Activated gamma-delta T cell (primary cell): ENCODE results near the gene OMD.
"Not testable (repeated sequence)": the region's sequence is repeated elsewhere in the genome, so short reads cannot be mapped to it uniquely, and the experiment has no call there.

ENCODE experiments used
- DNase-seq: peaks from one replicate; lab custom pipeline; 2025; lab: John Stamatoyannopoulos, UW

Gene OMD

DNA sequence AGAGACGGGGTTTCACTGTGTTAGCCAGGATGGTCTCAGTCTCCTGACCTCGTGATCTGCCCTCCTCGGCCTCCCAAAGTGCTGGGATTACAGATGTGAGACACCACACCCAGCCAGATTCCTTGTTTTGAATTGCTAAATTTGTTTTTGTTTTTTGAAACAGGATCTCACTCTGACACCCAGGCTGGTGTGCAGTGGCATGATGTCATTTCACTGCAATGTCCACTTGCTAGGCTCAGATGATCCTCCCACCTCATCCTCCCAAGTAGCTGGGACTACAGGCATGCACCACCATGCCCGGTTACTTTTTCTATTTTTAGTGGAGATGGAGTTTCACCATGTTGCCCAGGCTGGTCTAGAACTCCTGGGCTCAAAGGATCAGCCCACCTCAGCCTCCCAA lies 13.1 kb downstream of the OMD start:
- not testable (repeated sequence) for DNase-seq

DNA sequence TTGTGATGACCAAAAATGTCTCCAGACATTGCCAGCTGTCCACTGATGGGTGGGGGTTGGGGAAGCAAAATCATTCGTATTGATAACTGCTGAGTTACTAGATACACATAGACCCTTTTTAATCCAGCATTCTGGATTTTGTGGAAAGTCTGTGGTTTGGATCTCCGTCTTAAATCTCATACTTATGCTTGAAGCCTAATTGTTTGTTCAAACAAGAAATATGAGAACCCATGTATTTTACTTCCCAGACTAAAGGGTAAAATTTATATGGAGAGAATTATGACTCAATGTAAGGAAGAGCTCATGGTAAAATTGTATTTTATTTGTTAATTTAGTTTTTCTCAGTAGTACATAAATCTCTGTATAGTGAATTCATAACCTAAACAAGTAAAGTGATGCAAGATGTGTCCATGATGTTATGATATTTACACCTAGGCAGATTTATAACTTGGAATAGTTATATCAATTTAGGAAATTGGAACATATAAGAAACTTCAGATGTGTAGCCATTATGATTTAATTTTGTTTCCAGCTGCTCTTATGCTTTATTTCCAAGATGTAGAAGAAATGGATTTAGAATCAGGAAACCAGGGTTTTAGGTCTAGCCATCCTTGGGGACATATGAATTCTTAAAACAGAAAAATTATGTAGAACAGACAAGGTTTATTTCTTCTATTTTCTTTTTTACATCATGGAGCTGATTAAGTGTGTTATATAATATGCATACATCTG lies 15.4 kb downstream of the OMD start:
- no peak for DNase-seq

DNA sequence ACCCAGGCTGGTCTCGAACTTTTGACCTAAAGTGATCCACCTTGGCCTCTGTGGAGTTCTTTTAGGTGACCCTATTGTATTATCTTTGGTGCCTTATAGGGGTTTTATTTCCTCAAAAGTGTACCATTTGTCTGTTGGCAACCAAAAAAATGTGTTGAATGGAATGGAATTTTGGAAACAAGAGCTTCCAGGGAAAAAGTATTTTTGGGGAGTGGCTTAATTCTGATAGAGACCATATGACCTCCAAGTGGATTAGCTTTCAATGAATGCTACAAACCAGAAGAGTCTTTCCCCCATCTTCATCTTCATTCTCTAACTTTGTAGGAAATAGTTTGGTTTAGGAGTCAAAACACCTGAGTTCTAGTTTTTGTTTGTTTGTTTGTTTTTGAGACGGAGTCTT lies 16.5 kb downstream of the OMD start:
- DNase-seq = no peak

DNA sequence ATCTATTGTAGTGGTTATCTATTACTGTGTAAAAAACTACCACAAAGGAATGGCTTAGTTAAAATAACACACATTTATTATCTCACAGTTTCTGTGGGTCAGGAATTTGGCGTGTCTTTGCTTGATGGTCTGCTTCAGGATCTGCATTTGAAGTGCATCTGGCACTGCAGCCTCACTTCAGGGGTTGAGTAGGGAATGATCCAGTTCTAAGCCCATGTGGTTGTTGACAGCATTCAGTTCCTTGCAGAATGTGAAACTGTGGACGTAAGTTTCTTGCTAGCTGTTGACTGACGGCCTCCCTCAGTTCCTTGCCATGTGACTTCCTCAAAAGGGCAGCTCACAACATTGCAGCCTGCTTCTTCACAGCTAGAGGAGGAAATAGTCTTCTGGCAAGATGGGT lies 17.8 kb downstream of the OMD start:
- no peak for DNase-seq

DNA sequence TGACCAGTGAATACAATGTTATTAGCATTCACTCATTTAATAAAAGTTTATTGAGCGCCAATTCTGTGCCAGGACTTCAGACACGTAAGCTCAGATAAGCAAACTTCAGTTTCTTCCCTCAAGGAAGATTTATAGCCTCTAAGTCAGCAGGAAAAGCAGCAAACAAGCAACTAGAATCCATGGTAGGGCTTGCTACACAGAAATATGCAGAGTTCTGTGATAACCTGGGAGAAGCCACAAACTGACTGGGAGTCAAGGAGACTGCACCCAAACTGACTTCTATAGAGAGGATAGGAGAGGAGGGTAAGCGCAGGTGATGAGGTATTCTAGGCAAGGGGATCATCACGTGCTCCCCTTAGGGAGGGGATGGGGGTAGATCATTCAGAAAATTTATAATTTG lies 18.5 kb downstream of the OMD start:
- DNase-seq = no peak

DNA sequence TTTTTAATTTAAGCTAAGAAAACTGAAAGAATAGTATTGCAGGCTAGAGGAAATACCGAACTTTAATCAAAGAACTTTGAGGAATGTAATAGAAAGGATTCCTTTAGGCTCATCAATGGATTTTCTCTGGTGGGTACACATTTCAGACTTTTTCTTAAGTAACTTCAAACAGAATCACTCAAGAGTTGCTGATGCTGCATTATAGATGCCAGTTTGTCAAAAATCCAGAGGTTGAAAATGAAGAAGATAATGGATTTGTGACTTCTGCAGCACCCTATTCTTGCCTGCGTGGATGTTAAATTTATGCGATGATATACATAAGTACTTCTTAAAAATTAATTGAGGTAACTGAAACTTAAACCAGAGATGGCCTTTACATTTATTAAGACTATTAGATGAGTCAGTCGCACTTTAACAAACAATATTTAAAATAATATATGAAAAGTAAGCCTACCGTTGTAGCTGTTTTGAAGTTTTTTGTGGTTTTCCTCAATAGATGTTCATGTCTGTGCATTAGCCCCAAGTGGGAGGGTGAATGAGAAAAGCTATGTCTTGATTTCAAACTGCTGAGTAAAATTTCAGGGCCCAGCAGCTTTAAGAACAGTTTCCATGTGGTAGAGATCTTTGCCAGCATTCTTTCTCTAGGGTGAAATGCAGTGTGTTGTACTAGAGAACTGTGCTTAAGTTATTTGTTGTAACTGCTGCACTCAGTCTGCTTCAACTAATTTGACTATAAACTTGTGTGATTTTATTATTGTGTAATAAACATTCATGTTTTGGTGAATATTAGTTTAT lies 20.0 kb downstream of the OMD start, which contains the start of gene OGN:
Gene OGN (minus strand): TSS at position 537 of the 795 bp plus-strand sequence. CDS start 1,171 bp downstream, outside the sequence.
- DNase-seq = no peak

DNA sequence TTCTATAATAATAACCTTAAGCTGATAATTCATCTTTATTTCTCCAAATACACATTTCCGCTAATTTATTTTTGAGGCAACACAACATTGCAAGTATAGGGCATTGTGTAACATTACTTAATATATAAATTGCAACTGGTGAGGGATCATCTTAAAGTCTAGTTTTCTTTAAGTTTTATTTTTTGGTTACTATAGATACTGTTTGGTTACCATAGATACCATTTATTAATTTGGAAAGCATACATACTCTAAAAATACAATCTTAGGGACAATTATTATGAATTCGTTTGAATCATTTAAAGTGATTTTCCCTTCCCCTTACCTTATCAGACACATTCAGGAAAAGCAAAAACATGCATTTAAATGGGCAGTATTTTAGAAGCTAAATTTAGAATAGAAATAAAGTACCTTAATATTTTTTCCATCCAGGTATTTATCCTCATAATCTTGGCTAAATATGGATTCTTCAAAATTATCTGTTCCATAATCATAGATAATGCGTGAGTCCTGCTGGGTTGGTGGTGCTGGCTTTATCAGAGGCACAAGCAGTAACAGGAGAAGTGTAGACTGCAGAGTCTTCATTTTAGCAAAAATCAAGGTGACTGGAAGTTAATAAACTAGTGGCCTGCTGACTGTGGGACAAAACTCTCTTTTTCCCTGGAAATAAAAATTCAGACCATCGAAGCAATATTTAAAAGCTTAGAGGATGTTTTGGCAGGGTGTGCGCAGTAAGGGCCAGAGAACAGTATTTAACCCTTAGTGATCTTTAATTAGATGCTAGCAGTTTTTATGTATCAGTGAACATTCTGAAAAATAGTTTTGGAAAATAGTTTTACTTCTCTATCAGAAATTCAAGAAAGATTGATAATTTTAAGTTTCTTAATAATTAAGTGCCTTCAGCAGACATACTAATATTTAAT lies 21.2 kb downstream of the OMD start:
- no peak for DNase-seq

DNA sequence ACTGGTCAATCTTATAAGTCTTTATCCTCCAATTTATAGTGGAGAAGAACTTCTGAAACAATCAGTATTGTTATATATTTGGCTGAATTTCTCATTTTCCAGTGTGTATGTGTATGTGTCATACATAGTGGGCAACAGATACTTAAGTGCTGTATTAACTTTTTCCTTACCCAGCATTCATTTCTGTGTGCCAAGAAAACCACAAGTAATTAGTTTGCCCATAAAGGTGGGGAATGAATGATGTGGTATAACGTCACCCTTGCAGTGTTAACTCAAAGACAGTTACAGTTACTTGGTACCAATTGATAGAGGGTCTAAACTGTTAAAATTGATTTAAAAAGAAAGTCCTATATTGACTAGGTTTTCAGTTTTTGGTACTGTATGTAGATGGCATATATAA lies 21.9 kb downstream of the OMD start:
- no peak for DNase-seq

DNA sequence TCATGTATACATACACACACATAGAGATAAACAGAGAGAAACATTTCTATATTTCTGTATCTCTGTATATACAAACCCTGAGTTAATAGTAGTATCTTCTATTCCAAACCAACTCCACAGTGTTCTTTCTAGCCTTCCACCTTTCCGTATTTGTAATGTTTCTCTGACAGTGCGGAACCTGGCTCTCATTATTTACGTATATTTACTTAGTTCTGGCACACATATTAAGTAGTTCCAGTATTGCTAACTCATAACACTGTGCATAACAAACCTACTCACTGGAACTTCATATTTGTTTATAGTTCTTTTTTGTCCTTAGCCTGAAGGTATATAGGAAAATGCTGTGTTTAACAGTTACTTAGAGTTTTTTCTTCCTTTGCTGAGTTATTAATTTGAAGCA lies 26.4 kb downstream of the OMD start:
- DNase-seq = no peak

DNA sequence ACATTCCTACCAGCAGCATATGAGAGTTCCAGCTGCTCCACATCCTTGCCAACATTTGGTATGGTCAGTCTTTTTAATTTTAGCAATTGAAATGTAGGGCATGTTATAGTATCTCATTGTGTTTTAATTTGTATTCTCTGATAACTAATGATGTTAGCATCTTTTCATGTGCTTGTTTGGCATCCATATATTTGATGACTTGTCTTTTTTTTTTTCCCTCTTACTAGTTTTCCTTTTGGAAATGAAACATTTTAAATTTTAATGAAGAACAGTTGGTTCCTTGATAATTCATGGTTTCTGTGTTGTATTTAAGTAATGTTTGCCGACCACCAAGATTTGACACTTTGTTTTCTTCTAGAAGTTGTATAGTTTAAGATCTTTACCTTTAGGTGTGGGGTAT lies 28.7 kb downstream of the OMD start:
- DNase-seq = no peak

DNA sequence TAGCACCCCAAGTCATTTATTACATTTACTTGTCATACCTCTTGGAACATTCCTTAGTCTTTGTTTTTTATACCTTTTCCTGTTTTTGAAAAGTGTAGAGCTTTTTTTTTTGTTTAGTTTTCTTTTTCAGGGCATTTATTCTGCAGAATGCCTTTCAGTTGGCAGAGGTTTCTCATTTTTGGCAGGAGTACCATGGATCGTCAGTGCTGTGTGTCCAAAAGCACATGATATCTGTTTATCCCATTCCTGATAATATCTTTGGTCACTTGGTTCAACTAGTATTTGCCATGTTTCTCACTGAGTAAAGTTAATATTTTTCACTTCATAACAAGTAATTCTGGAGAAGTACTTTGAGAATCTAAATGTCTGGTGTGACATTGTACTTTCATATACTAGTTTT lies 30.6 kb downstream of the OMD start:
- DNase-seq = no peak

DNA sequence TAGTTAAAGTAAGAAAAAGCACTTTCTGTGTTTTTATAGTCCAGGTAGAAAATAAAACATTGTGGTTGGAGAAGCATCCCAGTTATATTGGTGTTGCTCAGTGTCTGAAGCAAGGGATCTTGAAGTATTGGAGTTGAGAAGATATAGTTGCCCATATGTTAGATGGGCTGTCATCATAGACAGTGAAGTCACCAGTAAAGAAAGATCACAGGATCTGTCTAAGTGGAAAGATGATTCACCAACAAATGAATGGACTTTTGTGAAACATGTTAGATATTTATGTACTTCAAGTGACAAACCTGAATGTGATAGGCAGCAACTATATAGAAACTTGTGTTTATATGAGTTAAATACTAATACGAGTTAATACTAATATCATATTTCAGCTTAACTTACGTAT lies 31.6 kb downstream of the OMD start:
- no peak for DNase-seq

DNA sequence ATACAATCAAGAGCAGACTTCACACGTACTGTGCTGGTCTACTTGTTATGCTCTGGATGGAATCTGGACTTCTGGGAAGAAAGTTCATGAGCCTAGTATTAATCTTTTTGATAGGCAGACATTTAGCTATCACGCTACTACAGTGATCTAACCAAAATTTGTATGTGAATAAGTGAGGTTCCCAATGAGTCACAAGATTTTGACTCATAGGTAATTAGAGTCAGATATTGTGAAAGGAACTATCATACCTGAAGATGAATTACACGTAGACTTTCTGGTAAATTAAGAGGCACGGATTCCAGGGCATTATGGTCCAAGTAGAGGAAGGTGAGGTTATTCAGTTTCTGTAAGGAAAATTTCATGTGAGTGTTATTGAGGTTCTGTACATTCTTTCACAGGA lies 38.3 kb downstream of the OMD start:
- DNase-seq = no peak

DNA sequence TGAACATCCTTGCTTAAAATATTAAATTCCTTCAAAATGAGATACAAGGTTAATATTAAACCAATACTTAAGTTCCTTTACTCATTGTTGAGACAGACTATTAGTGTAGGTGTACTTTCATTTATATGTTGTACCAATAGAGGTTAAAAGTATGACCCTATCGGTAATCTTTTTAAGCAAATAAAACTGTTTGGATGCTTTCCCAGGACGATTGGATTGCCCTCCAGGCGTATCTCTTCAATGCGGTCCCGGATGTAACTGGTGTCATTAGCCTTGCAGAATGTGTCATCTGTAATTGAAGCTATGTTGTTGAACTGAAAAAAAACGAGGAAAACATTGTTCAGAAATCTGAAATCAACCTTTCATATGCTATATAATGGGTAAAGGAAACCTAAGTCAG lies 38.8 kb downstream of the OMD start:
- DNase-seq = no peak

DNA sequence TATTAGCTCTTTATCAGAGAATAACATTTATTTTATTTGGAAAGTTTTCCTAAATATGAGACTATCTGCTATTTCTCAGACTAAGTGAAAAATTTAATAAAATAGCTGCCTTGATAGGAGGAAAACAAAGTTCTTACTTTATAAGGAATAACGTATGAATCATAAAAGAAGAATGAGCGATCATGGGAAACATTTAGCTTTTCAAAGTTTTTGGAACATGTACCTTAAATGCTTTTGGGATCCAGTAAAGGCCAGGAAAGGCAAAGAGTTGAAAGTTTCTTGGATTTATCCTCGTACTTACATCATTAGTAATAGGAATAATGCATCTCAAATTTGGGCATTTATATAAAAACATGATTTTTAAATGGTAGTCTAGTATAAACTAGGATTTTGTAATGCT lies 39.3 kb downstream of the OMD start:
- DNase-seq = no peak

DNA sequence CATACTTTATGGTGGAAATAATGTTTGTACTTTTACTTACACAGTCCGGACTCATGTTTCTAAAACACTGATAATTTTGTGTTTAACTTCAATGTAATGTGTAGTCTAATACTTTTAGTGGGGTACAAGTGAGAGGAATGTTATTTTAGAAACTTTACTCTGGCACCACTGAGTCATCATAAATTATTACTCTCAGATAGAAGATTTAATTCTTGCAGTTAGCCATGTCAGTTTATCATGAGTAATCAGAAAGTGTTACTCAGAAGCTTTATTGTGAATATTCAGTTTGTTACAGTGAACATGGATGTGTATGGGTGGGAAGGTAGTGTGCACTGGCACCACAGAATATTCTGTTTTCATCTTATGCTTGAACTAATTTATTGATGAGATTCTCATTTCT lies 39.9 kb downstream of the OMD start:
- DNase-seq = no peak

DNA sequence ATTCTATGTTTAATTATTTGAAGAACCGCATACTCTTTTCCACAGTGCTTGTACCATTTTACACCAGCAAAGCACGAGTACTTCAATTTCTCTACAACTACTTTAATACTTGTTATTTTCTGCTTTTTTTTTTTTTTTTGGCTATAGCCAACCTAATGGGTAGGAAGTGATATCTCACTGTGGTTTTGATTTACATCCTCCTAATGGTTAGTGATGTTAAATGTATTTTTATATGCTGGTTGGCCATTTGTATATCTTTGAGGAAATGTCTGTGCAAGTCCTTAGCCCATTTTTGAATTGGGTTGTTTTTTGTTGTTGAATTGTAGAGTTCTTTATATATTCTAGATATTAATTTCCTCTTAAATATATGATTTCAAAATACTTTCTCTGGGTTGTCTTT lies 42.5 kb downstream of the OMD start:
- DNase-seq = no peak

DNA sequence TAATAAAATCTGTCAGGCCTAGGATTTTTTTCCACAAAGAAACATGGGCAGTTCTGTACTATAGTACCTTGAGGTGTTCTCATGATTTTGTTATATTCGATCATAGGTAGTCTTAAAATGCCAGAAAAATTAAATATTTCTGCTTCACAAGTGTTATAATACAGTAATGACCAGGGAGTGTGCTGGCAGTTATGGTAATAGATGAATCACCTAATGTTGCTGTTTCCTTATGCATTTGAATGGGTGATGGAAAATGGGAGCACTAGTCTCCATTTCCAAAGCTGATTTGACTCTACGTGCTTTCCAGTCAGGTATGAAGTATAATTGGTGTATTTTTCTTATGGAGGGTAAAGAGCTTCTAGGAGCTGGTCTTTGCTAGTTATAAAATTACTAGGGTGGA lies 43.7 kb downstream of the OMD start:
- no peak for DNase-seq

DNA sequence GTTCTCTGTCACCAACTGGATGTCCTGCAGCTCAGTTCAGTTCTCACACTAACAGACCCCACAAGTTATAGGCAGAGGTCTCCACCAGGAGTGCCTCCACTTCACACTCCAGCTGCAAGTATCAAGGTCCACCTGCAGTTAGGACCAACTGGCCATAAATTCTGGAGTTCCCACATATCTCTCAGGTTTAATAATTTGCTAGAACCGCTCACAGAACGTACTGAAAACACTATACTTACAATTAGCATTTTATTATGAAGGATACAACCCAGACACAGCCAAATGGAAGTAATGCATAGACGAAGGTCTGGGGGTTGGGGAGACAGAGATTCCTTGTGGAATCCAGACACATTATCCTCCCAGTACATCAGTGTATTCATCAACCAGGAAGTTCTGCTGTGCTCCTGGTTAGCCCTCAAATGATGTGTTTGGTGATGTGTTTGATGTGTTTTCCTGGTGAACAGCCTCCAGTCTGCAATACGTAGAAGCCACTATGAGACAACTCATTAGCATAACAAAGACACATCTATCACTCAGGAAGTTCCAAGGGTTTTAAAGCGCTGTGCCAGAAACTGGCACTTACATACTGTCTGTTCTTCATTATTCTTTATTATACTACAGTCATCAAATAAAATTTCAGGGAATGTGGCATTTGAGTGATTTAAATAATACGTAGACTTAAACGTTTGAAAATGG lies 45.3 kb downstream of the OMD start:
- DNase-seq = no peak

DNA sequence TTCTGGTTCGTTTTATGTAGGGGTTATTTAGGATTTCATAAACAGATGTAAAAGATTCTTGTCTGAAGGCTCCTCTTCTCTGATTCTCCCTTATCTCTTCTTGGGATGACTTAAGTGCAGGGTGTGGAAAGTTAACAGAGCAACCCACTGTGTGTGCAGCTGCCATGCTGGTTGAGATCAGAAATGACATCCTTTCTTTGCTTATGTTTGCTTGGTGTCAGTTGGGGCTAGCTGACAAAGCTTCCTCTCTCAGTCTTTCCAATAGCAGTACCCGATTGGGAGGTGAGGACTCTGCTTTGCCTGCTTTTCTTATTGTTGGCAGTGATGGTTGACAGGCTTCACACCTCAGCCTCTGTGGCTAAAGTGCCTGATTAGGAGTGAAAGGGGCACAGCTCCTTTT lies 46.4 kb downstream of the OMD start:
- no peak for DNase-seq

DNA sequence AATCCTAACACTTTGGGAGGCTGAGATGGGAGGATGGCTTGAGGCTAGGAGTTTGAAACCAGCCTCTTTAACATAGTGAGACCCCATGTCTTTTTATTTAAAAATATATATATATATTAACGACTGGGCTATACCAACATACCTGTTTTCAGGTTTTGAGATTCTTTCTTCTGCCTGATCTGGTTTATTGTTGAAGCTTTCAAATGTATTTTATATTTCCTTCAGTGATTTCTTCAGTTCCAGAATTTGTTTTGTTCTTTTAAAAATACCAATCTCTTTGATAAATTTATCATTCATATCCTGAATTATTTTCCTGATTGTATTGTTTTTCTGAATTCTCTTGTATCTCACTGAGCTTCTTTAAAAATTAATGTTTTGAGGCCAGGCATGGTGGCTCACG lies 51.1 kb downstream of the OMD start:
- DNase-seq = no peak

DNA sequence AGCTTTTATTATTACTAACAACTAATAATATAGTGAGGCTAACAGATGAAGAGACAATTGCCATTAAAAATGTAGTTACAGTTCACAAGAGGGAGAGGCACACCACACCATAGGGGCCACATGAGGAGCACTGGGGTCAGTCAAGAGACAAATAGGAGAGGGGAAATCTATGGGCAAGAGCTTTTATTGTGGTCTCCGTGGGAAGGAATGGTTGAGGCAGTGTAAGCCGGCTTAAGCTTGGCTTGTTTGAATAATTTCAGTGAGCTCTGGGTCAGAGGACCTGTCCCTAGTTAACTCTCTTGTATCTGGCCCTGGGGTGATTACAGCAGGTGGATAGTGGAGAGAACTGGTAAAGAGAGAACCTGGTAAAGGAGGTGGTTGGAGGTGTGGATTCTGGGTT lies 55.2 kb downstream of the OMD start:
- DNase-seq = no peak
